ENCODE data around the gene GSDME. TPM values are rescaled to one million over a fixed set of nuclear protein-coding genes. Genes with fewer than 3 reads are reported as not detected.
A peak's percentile ranks its signal among the peaks of the same experiment; 100 is the strongest.

GSDME gene
- total RNA-seq, 1 experiment from 2014 or later = 5.5 TPM

- Histone ChIP-seq H2BK12ac (ENCODE audit: insufficient read length, low read depth, low read length) (no peak overlapping the region), H3K56ac (ENCODE audit: insufficient read length, low read depth, low read length) (no peak overlapping the region), H3K18ac (ENCODE audit: insufficient read length, low read depth, low read length) (no peak overlapping the region), H3K14ac (ENCODE audit: insufficient read depth, low read length) (no peak overlapping the region), H2BK5ac (ENCODE audit: insufficient read length, low read length) (no peak overlapping the region), H3K9me3 (ENCODE audit: control insufficient read depth, low read depth, low read length) (no peaks in the 10 kb centered on the region), H3K27me3 (ENCODE audit: insufficient read depth, low read length) (no peaks in the 10 kb centered on the region), H3K27ac (ENCODE audit: insufficient read length, low read depth, low read length) (no peak overlapping the region), H4K5ac (ENCODE audit: insufficient read length, low read depth, low read length) (no peak overlapping the region), H2AFZ (ENCODE audit: low read length) (no peak overlapping the region), H3K79me2 (ENCODE audit: insufficient read depth, low read length) (no peaks in the 10 kb centered on the region; the same call in 1 of the 2 replicates), H3K4me1 (ENCODE audit: insufficient read depth, low read length) (no peaks in the 10 kb centered on the region; the same call in 1 of the 2 replicates), H3K79me1 (ENCODE audit: insufficient read depth, low read depth, low read length, poor library complexity, severe bottlenecking) (no peaks in the 10 kb centered on the region), H3K9ac (ENCODE audit: extremely low read depth, insufficient read length, low read length) (no peak overlapping the region), H2BK20ac (ENCODE audit: low read depth, low read length, poor library complexity, severe bottlenecking) (no peak overlapping the region), H4K8ac (replicated peaks; ENCODE audit: insufficient read length, low read depth, low read length) (no peak overlapping the region), H2BK120ac (ENCODE audit: low read depth, low read length, poor library complexity, severe bottlenecking) (no peak overlapping the region), H3K23ac (ENCODE audit: insufficient read length, low read depth, low read length) (no peak overlapping the region), H3K4me2 (ENCODE audit: insufficient read depth, insufficient read length, low read length) (no peak overlapping the region), H3K23me2 (ENCODE audit: insufficient read length, low read depth, low read length, poor library complexity, severe bottlenecking) (no peaks in the 10 kb centered on the region), H3T11ph (ENCODE audit: low read length) (no peak overlapping the region), H2BK15ac (ENCODE audit: low read depth, low read length) (no peak overlapping the region), H3K4ac (ENCODE audit: low read depth, low read length) (no peak overlapping the region), H2AK5ac (ENCODE audit: insufficient read length, low read length) (no peak overlapping the region), H4K91ac (ENCODE audit: insufficient read length, low read depth, low read length) (no peak overlapping the region), H4K20me1 (ENCODE audit: control insufficient read depth, insufficient read depth, insufficient read length) (no peaks in the 10 kb centered on the region)
- Mint-ChIP-seq H3K4me3 (no peak overlapping the region), H3K4me1 (peaks cover 31 to 35% of the 10 kb centered on the region in 2 experiments), H3K36me3 (ENCODE audit: insufficient read depth in 1 of 3, low read depth in 3 of 3) (peaks cover 25 to 45% (median 42%) of the 10 kb centered on the region in 3 experiments), H3K9me3 (peaks cover 11 to 16% of the 10 kb centered on the region in 2 experiments; a peak in 4 of 5 replicates), H3K27me3 (ENCODE audit: low read depth) (no peaks in the 10 kb centered on the region), H3K27ac (peak overlapping the region in 2 of 3 experiments; percentile 50 to 53; a peak in 4 of 7 replicates)
- TF ChIP-seq CTCF (conservative IDR thresholded peaks at IDR 0.05) = no peak
- no CpG with 5 or more reads among the region's 3 CpGs for WGBS (ENCODE audit: extremely low coverage, insufficient read length, low lambda C conversion rate)
- no peak for DNase-seq
Observed at GRCh38 chr7:24668927-24669635, 88.2 kb downstream of the GSDME start.

Measured in H9 (cell line).